Mammary epithelial cell (primary cell): ENCODE results near the gene CCL2.

Experiments used
- EZH2 ChIP-seq: IDR thresholded peaks from 2 replicates; pipeline ENCODE4 v1.6.1; 2012; ENCODE audit warnings: low read length, inconsistent platforms, borderline replicate concordance
- TF ChIP-seq, protein P1 (sequence below), 2 donors: IDR thresholded peaks in 1 of 2; conservative IDR thresholded peaks in 1 of 2; 2 replicates each; pipeline ENCODE4 v1.5.1; 2011 to 2012; ENCODE audit warnings: inconsistent platforms in 2 of 2, low read length in 2 of 2, mild to moderate bottlenecking in 2 of 2, control low read depth in 1 of 2, low read depth in 1 of 2; ENCODE audit not compliant: insufficient read depth in 1 of 2; ENCODE audit errors: extremely low read depth in 1 of 2

DNA sequence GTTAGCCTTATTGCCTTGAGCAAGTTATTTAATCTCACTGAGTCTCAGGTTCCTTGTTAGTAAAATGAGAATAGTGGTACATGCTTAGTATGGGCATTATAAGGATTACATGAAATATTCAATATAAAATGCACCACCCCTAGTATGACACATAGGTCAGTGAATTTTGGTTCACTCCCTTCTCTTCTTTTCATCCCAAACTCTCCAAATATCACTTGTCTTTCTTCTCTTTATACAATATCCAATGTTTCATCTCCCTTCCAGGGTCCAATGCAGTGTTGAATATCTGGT lies 28.4 kb upstream of the CCL2 start:
- TF ChIP-seq, protein P1, sequence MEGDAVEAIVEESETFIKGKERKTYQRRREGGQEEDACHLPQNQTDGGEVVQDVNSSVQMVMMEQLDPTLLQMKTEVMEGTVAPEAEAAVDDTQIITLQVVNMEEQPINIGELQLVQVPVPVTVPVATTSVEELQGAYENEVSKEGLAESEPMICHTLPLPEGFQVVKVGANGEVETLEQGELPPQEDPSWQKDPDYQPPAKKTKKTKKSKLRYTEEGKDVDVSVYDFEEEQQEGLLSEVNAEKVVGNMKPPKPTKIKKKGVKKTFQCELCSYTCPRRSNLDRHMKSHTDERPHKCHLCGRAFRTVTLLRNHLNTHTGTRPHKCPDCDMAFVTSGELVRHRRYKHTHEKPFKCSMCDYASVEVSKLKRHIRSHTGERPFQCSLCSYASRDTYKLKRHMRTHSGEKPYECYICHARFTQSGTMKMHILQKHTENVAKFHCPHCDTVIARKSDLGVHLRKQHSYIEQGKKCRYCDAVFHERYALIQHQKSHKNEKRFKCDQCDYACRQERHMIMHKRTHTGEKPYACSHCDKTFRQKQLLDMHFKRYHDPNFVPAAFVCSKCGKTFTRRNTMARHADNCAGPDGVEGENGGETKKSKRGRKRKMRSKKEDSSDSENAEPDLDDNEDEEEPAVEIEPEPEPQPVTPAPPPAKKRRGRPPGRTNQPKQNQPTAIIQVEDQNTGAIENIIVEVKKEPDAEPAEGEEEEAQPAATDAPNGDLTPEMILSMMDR (conservative IDR thresholded peaks at IDR 0.05 in 1 of 2, IDR thresholded peaks at IDR 0.05 in 1 of 2; ENCODE audit: extremely low read depth in 1 of 2, insufficient read depth in 1 of 2, low read depth in 1 of 2, low read length in 2 of 2): no peak
- TF ChIP-seq EZH2: no peak
